Measurements from ENCODE around the gene REC8.

Gene REC8

GRCh38 chr14:24160850-24161804, 10.8 kb upstream of the REC8 start, which contains the start of gene IRF9:
Gene IRF9, plus strand, starts transcription at chr14:24161265. Its CDS starts 880 bp downstream, at chr14:24162145.
- DNase-seq, result peak; percentile 99

GRCh38 chr14:24162093-24162492, 9.8 kb upstream of the REC8 start:
- peak; percentile 72 for DNase-seq

DNA sequence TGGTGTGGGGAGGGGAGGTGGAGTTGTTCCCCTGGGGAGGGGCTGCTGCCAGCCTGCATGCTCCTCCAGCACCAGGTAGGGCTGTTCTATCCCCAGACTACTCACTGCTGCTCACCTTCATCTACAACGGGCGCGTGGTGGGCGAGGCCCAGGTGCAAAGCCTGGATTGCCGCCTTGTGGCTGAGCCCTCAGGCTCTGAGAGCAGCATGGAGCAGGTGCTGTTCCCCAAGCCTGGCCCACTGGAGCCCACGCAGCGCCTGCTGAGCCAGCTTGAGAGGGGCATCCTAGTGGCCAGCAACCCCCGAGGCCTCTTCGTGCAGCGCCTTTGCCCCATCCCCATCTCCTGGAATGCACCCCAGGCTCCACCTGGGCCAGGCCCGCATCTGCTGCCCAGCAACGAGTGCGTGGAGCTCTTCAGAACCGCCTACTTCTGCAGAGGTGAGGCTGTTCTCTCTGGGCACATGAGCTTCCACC, 7.3 kb upstream of the REC8 start:
- no peak for DNase-seq

DNA sequence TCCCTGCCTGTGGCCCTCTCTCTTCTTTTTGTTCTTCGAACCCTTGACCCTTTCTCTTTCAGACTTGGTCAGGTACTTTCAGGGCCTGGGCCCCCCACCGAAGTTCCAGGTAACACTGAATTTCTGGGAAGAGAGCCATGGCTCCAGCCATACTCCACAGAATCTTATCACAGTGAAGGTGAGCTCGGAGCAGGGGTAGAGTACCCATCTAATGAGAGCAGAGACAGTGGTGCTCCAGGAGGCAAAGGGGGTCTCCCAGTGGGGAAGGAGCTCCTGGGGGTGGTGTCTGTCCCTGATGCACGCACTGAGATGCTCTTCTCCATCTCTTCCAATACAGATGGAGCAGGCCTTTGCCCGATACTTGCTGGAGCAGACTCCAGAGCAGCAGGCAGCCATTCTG, 6.1 kb upstream of the REC8 start:
- no peak for DNase-seq

GRCh38 chr14:24167469-24168114, 4.3 kb upstream of the REC8 start:
- DNase-seq, result no peak

- DNase-seq, result no peak
Measured at GRCh38 chr14:24172261-24172860, 481 bp downstream of the REC8 start.

GRCh38 chr14:24172871-24173281, 996 bp downstream of the REC8 start:
- no peak for DNase-seq

- DNase-seq, result no peak
Measured at GRCh38 chr14:24176599-24176998, 4.7 kb downstream of the REC8 start.

DNA sequence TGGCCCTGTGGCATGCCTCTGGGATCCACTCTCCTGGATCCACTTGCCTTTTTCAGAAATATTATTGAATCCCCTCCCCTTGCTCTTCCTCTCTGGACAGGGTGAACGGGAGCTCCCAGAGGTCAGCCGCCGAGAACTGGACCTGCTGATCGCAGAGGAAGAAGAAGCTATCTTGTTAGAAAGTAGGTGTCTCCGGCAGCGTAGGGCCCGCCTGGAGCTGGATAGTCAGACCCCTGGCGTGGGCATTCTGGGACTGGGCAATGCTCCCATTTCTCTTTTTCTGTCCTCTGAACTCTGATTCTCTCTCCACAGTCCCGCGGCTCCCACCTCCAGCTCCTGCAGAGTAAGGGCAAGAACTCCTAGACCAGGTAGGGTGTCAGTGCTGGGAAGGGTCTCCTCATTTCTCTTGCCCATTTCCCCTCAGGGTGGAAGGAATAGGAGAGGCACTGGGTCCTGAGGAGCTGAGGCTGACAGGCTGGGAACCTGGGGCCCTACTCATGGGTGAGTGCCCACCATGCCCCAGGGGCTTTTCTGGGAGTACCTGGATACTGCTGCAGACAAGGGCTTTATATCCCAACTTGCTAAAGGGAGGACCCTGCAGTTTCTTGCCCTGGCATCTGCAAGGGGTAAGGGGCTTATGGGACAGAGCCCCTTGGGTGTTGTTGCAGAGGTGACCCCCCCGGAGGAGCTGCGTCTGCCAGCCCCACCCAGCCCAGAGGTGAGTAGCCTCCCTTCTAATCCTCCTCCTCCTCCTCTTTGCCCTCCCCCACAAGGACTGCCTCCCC, 5.4 kb downstream of the REC8 start:
- no peak for DNase-seq

DNA sequence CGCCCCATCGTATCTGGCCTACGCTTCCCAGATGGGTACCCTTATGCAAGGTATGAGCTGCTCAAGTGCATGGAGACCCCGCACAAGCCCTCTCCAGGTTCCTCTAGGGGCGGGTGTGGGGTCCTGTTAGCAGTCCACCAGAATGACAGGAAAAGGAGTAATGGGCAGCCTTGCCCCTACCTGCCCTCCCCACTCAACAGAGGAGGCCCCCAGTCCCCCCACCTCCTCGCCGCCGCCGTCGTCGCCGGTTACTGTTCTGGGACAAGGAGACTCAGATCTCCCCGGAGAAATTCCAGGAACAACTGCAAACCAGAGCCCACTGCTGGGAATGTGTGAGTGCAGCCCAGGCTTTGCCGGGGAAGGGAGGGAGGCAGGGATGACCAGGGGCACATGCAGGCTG, 6.0 kb downstream of the REC8 start:
- DNase-seq, result no peak

DNA sequence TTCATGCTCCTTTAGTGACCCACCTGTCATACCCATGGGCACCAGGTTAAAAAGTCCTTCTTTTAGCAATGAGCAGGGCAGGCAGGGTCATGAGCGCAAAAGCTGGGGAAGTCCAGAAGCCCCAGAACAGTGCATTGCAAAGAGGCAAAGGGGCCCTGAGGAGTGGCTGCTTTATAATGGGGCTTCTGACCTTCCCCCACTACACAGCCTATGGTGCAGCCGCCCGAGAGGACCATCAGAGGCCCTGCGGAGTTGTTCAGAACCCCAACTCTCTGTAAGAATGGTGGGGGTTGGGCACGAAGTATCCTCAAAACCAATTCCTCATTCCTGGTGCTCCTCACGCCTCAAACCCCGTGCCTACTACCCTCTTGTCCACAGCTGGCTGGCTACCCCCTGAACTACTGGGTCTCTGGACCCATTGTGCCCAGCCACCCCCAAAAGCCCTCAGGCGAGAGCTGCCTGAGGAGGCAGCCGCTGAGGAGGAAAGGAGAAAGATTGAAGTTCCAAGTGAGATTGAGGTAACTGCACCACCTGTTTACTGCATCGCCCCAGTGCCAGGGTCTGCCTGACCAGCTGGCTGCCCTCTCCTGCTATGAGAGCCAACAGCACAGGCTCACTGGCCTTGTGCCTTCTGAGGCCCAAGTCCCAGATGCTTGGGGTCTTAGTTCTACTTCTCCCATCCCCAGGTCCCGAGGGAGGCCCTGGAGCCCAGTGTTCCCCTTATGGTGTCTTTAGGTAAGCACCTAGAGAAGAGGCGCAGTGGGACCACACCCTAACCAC, 6.7 kb downstream of the REC8 start:
- DNase-seq, result no peak

DNA sequence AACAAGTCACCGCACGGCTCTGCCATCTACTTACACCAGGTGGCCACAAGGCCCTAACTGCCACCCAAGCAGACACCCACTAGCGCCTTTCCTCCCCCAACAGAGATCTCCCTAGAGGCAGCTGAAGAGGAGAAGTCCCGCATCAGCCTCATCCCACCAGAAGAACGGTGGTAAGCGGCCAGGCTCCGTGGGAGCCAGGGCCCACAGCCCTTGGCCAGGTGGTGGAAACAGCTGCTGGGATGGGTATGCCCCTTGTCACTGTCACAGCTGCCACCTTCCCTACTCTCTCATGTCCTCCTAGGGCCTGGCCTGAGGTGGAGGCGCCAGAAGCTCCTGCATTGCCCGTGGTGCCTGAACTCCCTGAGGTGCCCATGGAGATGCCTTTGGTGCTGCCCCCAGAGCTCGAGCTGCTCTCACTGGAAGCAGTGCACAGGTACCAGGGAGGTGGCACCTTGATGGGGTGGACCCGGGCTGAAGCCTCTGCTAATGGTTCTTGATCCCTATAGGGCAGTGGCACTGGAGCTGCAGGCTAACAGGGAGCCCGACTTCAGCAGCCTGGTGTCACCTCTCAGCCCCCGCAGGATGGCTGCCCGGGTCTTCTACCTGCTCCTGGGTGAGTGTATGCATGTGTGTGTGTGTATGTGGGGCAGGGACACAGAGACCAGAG, 7.5 kb downstream of the REC8 start:
- DNase-seq, result no peak

- DNase-seq, result no peak
Measured at GRCh38 chr14:24179961-24180796, 8.3 kb downstream of the REC8 start.

- DNase-seq, result no peak
Measured at GRCh38 chr14:24181371-24182077, 9.6 kb downstream of the REC8 start.

- DNase-seq, result peak; percentile 60
Measured at GRCh38 chr14:24182110-24182882, 10.4 kb downstream of the REC8 start.

DNA sequence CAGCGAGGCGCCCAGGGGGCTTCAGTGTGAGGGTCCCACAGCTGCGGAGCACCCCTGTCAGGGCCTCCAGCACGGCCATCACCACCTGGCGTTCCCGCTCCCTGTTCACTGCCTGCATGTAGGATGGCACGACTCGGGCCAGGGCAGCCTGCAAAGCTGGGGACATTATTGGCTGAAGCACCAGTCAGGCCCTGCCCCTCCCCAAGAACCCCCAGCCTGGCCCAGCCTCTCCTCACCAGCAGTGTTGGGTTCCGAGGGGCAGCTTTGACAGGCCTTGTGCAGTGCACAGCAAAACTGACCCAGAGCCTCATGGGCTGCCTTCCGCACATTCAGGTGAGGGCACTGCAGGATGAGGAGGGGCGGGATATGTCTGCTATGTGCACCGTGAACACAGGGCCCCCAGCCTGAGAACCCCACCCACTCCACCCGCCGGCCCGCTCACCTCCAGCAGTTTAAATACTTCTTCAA, 11.2 kb downstream of the REC8 start:
- DNase-seq, result no peak

DNA sequence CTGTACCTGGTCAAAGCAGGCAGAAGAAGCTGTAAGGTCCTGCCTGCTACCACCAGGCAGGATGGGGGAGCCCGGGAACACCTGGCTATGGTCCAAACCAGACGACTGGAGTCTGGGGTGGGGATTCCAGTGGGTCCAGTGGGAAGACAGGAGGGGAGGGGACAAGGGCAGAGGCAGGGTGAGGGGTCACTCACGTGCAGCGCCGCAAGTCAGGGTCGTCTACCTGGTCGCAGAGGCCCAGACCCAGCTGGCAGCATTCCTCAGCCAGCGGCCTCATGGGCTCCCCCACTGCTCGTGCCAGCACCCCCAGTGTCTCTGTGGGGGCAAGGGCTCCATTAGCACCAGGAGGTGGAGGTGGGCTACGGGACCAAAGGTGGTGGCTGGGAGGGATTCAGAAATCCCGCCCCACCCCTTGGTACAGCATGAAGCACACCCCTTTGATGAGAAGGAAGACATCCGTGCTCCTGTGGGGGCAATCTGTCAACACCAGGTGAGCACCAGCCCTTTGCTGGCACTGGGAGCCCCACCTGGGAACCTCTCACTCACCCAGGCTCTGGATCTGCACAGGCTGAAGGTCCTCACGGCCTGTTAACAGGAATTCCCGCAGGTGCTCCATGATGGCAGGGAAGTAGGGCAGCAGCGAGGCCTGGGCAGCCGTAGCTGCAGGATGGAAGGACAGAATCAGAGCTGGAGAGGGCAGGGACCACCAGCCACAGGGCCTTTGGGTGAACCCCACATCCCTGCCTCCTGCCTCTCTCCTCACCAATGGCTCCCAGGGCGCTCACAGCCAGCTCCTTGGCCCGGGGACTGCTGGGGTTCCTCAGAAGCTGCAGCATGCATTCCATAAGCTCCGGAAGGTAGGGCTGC, 12.5 kb downstream of the REC8 start:
- no peak for DNase-seq

GRCh38 chr14:24185026-24185425, 13.1 kb downstream of the REC8 start:
- no peak for DNase-seq

Measured in activated effector memory CD4-positive, alpha-beta T cell treated with anti-CD3 and anti-CD28 coated beads, Interleukin-2, amount 50 U/mL, for 16 hours (primary cell).